Ectodermal cell (in vitro differentiated cells): ENCODE measurements around the gene BIRC5.

Experiments used
- H3K27ac ChIP-seq: 2 replicates; pipeline ENCODE4 v1.7.0; 2013; ENCODE audit warnings: mild to moderate bottlenecking, low read depth, low read length; ENCODE audit not compliant: insufficient read depth, poor library complexity, severe bottlenecking
- H3K27me3 ChIP-seq: 2 replicates; pipeline ENCODE4 v1.7.0; 2013; ENCODE audit warnings: mild to moderate bottlenecking, low read length; ENCODE audit not compliant: insufficient read depth, control insufficient read depth, poor library complexity, severe bottlenecking
- H3K36me3 ChIP-seq: one replicate; pipeline ENCODE4 v1.7.0; 2013; ENCODE audit warnings: low read length; ENCODE audit not compliant: control insufficient read depth, insufficient read depth
- H3K4me1 ChIP-seq: one replicate; pipeline ENCODE4 v1.7.0; 2013; ENCODE audit warnings: low read length; ENCODE audit not compliant: control insufficient read depth, insufficient read depth
- H3K4me3 ChIP-seq: 2 replicates; pipeline ENCODE4 v1.7.0; 2013; ENCODE audit warnings: low read depth, low read length, control low read depth; ENCODE audit not compliant: insufficient read depth
- H3K9me3 ChIP-seq: 2 replicates; pipeline ENCODE4 v1.7.0; 2013; ENCODE audit warnings: mild to moderate bottlenecking, low read length, moderate library complexity; ENCODE audit not compliant: control insufficient read depth
- WGBS, 2 experiments: methylation state at CpG; one replicate each; pipeline ENCODE4 v1.1.7; 2013; ENCODE audit warnings: missing lambda C conversion rate in 2 of 2; 5-methylcytosine and 5-hydroxymethylcytosine counted together

BIRC5 gene

GRCh38 chr17:78268191-78268874, 54.3 kb downstream of the BIRC5 start:
- Histone ChIP-seq H3K4me1 (peaks cover 54% of the 10 kb centered on the region), H3K9me3 (no peaks in the 10 kb centered on the region), H3K27me3 (peaks cover 11% of the 10 kb centered on the region), H3K4me3 (no peak overlapping the region), H3K36me3 (no peaks in the 10 kb centered on the region), H3K27ac (no peak overlapping the region)
- WGBS, 2 experiments: 52 to 53% methylated on average over 24 of the region's 24 CpGs

DNA sequence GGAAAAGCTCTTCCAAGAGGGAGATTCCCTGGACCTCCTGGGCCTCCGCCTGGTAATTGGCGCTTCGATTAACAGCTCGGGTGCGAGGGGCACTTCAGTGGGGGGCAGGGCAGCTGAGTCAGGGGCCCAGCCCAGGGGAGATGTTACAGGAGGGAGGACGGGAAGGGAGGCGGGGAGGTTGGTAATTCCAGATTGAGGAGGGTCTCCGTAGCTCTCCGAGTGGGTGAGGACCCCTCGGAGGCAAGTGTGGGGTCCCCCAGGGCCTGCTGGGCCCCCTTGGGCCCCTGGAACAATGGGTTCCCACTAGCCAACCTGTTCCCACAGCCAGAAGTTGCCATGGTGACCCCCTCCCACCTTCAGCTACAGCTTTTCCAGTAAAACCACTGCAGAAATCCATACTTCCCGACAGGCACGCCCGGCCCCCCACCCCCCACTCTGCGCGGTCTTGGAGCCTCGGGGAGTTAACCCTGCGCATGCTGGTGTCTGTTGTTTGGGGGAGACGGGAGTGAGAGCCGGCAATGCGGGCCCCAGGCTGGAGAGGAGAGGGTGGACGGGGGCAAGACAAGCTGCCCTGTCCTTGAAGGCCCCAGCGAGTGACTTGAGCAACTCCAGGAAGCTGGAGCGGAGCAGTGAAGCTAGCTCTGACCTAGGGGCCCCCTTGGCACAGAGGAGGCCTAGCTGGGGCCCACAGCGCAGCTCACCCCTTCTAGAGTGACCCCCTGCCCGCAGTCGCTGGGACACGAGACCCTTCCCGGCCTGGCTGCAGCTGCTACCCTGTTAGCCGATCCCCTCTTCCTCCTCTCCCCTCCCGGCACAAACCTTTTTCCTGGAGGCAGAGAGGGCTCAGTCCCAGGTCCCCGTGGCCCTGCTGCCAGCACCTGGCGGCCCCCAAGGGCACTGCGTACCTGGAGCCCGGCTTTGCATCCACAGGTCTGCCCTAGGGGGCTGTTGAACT, 55.2 kb downstream of the BIRC5 start:
- H3K27ac ChIP-seq: no peak overlapping the region
- peaks cover 54% of the 10 kb centered on the region for H3K4me1 ChIP-seq
- peaks cover 11% of the 10 kb centered on the region for H3K27me3 ChIP-seq
- WGBS, 2 experiments: 25 to 30% methylated on average over 30 to 34 of the region's 34 CpGs
- no peaks in the 10 kb centered on the region for H3K36me3 ChIP-seq
- no peak overlapping the region for H3K4me3 ChIP-seq
- H3K9me3 ChIP-seq: no peaks in the 10 kb centered on the region

GRCh38 chr17:78269955-78270381, 55.9 kb downstream of the BIRC5 start:
- Histone ChIP-seq H3K36me3 (no peaks in the 10 kb centered on the region), H3K27ac (no peak overlapping the region), H3K27me3 (peaks cover 11% of the 10 kb centered on the region), H3K9me3 (no peaks in the 10 kb centered on the region), H3K4me1 (peaks cover 54% of the 10 kb centered on the region), H3K4me3 (no peak overlapping the region)
- WGBS, 2 experiments: 46 to 54% methylated on average over 8 of the region's 8 CpGs

- peaks cover 11% of the 10 kb centered on the region for H3K27me3 ChIP-seq
- no peaks in the 10 kb centered on the region for H3K9me3 ChIP-seq
- H3K4me1 ChIP-seq: peaks cover 54% of the 10 kb centered on the region
- H3K36me3 ChIP-seq: no peaks in the 10 kb centered on the region
- no peak overlapping the region for H3K4me3 ChIP-seq
- WGBS, 2 experiments: 88 to 89% methylated on average over 12 of the region's 12 CpGs
- H3K27ac ChIP-seq: no peak overlapping the region
Observed at GRCh38 chr17:78271419-78272170, 57.5 kb downstream of the BIRC5 start.

GRCh38 chr17:78272181-78272913, 58.3 kb downstream of the BIRC5 start:
- H3K4me3 ChIP-seq: no peak overlapping the region
- H3K27me3 ChIP-seq: peaks cover 11% of the 10 kb centered on the region
- H3K36me3 ChIP-seq: no peaks in the 10 kb centered on the region
- H3K4me1 ChIP-seq: peaks cover 50% of the 10 kb centered on the region
- H3K27ac ChIP-seq: no peak overlapping the region
- 64 to 67% methylated on average over 17 of the region's 17 CpGs for WGBS, 2 experiments
- no peaks in the 10 kb centered on the region for H3K9me3 ChIP-seq

GRCh38 chr17:78272914-78273258, 58.8 kb downstream of the BIRC5 start:
- WGBS, 2 experiments: 76 to 78% methylated on average over 7 of the region's 7 CpGs
- H3K4me3 ChIP-seq: no peak overlapping the region
- H3K36me3 ChIP-seq: no peaks in the 10 kb centered on the region
- H3K27ac ChIP-seq: no peak overlapping the region
- H3K9me3 ChIP-seq: no peaks in the 10 kb centered on the region
- peaks cover 45% of the 10 kb centered on the region for H3K4me1 ChIP-seq
- peaks cover 11% of the 10 kb centered on the region for H3K27me3 ChIP-seq

DNA sequence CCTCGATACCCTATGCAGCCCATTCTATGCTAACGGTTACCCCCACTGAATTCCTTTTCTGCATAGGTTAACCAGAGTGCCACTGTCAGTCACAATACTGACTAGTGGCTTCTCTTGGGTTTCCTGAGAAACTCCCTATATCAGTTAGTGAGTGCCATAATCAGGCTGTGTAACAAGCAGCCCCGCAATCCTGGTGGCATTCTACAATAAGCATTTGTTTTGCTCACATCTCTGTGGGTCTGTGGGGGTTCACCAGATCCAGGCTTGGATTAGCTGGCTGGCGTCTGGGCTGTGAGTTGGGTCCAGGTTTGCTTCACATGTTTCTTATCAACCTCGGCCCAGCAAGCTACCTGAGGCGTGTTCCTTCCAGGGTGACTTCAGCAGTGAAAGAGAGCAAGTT, 59.8 kb downstream of the BIRC5 start:
- WGBS, 2 experiments: 94% methylated on average over 6 of the region's 6 CpGs
- Histone ChIP-seq H3K9me3 (no peaks in the 10 kb centered on the region), H3K4me1 (peaks cover 36% of the 10 kb centered on the region), H3K4me3 (no peak overlapping the region), H3K27me3 (peaks cover 6% of the 10 kb centered on the region), H3K36me3 (no peaks in the 10 kb centered on the region), H3K27ac (no peak overlapping the region)
